GM19324 (cell line): ENCODE results near the gene SCAPER.

ENCODE experiments used
- ATAC-seq: cut with Tn5 transposase; IDR thresholded peaks from one replicate; pipeline ENCODE4 v1.9.1; 2021; ENCODE audit warnings: mild to moderate bottlenecking, moderate library complexity; ENCODE audit not compliant: unreplicated experiment, low FRiP score

Gene SCAPER

DNA sequence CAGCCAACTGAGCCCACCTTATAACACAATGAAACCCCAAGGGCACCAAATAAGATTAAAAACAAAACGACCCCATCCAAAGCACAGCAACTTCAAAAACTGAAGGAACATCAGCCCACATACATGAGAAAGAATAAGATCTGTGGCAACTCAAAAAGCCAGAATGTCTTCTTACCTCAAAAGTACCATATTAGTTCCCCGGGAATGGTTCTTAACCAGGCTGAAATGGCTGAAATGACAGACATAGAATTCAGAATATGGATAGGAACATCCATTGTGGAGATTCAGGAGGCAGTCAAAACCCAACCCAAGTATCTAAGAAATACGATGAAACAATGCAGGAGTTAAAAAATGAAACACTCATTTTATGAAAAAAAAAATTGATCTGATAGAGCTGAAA is 222.3 kb downstream of the SCAPER start:
- ATAC-seq: no peak

DNA sequence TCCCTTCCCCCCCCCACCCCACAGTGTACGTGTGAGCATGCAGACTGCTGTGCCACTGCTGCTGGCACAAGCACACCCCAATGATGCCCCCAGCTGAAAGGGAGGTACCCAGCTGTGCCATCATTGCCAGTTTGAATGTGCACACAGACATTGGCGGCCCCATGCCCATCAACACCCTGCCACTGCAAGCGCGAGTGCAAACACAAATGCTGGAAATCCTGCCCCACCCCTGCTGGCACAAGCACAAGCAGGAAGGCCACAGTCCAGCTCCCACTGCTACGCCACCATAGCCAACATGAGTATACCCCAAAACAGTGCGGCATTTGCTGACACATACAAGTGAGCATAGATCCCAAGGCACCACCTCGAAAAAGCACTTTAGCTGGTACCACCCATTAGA is 222.9 kb downstream of the SCAPER start:
- no peak for ATAC-seq

DNA sequence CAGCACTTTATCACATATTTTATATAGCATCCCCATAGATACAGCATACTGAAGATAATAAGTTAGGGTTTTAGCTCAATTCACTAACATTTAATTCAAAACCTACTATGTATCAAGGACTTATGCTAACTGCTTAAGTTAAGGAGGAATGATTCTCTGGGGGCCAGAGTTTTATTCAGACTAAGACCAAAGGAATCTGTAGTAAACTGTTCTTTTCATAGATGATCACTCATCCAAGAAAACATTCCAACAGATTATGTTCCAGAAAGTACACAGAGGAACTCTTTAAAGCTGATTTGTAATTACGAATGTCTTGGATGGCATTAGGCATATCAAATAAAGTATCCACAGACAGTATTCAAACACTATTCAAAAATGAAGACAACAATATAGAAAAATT is 226.4 kb downstream of the SCAPER start:
- no peak for ATAC-seq

- ATAC-seq: no peak
Observed at GRCh38 chr15:76674883-76675282, 230.3 kb downstream of the SCAPER start.

GRCh38 chr15:76669521-76670207 is 235.5 kb downstream of the SCAPER start:
- ATAC-seq: no peak

DNA sequence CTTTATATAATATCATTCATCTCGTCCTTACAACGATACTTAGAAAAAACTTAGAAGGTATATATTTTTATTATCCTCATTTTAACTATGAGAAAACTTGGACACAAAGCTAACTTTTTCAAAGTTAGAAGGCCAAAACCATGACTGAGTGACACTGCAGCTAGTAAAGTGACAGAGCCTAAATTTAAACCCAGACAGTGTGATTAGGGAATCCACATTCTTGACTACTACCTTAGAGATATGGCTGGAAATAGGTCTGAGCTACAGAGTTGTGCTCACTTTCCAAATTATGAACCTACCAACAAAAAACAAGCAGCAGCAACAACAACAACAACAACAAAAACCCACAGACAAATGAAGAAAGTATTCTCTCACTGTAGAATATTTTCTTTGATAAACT is 236.2 kb downstream of the SCAPER start:
- ATAC-seq: no peak

- ATAC-seq: no peak
Observed at GRCh38 chr15:76667943-76668715, 237.0 kb downstream of the SCAPER start.

GRCh38 chr15:76664895-76665294 is 240.2 kb downstream of the SCAPER start:
- ATAC-seq: no peak

DNA sequence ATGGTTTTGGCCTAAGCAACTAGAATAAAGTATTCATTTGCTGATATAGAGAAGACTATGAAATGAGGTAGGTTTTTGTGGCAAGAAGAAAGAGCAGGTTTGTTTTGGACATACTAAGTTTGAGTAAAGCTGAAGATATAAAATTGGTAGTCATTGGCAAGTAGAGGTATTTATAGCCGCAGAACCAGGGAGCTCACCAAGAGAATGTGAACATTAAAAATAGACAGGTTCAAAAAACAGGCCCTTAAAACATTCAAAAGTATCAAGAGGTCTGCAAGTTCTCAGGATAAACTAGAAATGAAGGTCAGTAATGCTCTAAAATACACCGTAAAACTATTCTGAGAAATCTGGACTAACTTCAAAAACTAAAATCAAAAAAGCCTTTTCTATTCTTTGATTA is 240.7 kb downstream of the SCAPER start:
- ATAC-seq: no peak

DNA sequence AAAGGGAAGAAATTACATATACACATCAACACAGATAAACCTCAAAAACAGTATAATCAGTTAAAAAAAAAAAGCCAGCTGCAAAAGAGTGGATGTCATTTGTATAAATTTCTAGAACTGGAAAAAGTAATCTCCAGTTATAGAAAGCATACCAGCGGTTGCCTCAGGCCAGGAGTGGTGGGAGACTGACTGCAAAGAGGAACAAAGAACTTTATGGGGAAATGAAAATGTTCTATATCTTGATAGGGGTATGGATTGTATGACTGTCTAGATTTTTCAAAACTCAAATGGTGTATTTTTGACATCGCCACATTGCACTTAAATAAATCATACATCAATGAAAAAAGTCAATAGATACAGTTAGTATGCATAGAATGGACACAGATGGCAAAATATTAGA is 241.6 kb downstream of the SCAPER start:
- no peak for ATAC-seq

GRCh38 chr15:76648732-76649444 is 256.3 kb downstream of the SCAPER start:
- ATAC-seq: no peak

GRCh38 chr15:76647612-76648011 is 257.5 kb downstream of the SCAPER start:
- ATAC-seq: no peak

- ATAC-seq: no peak
Observed at GRCh38 chr15:76644646-76645045, 260.5 kb downstream of the SCAPER start.

GRCh38 chr15:76642671-76643070 is 262.5 kb downstream of the SCAPER start:
- ATAC-seq: no peak

DNA sequence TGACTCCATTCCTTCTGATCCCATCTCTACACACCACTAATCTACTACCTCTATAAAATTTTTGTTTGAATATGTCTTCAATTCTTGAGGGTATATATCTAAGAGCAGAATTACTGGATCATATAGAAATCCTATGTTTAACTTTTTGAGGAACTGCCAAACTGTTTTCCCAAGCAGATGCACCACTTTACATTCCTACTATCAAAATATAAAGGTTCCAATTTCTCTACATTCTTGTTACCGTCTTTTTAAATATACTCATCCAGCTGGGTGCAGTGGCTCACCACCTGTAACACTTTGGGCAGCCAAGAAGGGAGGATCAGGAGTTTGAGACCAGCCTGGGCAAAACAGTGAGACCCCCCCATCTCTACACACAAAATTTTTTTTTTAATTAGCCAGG is 268.0 kb downstream of the SCAPER start:
- no peak for ATAC-seq

- ATAC-seq: no peak
Observed at GRCh38 chr15:76636059-76636458, 269.1 kb downstream of the SCAPER start.

GRCh38 chr15:76626611-76627010 is 278.5 kb downstream of the SCAPER start:
- ATAC-seq: no peak

DNA sequence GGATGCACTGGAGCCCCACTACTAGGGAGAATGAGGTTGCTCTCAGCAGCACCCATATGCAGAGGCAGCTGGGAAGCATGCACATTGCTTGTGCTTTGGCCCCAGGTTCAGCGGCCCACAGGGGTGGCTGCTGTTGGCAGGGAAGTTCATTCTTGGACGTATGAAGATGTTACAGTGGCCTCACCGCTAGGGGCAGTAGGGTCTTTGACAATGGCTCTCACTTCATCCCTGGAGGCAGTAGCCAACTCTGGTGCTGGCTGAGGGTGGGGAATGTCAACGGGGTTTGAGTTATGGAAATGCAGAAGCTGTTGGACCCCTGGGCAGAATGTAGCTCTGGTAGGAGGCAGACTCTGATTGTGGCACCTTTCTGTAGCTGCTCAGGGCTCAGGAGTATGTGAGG is 279.9 kb downstream of the SCAPER start:
- no peak for ATAC-seq

DNA sequence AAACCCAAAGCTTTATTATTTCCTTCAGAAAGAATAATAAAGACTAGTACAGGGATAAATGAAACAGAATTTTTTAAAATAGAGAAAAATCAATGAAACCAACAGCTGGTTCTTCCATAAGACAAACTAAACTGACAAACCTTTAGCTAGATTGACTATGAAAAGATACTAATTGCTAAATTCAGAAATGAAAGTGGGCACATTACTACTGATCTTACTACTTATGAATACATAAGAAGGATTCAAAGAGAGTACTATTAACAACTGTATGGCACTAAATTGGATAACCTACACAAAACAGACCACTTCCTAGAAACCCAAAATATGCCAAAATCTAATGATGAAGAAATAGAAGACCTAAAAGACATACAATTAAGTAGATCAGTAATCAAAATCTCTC is 290.4 kb downstream of the SCAPER start:
- ATAC-seq: no peak

DNA sequence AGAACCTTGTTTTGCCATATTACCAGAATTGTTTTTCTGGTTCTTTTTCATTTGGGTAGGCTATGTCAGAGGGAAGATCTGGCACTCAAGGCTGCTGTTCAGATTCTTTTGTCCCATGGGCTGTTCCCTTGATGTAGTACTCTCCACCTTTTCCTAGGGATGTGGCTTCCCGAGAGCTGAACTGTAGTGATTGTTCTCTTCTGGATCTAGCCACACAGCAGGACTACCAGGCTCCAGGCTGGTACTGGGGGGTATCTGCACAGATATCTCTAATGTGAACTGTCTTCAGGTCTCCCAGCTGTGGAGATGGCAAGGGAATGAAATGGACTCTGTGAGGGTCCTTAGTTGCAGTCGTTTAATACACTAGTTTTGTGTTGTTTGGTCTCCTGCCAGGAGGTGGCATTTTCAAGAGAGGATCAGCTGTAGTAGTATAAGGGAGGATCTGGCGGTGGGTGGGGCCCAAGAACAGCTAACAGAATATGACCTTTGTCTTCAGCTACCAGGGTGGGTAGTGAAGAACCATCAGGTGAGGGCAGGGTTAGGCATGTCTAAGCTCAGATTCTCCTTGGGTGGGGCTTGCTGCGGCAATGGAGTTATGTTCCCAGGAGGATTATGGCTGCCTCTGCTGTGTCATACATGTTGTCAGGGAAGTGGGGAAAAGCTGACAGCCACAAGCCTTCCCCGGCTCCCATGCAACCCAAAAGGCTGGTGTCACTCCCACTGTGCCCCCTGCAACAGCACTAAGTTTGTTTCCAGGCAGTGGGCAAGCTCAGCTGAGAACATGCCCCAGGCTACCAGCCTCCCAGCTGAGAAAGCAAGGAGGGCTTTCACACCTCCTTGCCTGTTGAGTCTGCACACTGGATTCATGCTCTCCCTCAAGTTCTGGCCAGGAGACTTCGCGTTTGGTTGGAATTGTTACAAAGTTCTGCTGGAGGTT is 316.1 kb downstream of the SCAPER start:
- ATAC-seq: no peak

GRCh38 chr15:76585576-76585897 is 319.6 kb downstream of the SCAPER start:
- no peak for ATAC-seq
